Fibroblast of villous mesenchyme (primary cell): Measurements from ENCODE around the gene VEGFC. TPM values are rescaled to one million over a fixed set of nuclear protein-coding genes. Genes with fewer than 3 reads are reported as not detected.

Experiments
- DNase-seq: peaks from one replicate; pipeline ENCODE4 v3.0.0-alpha.2; 2010; ENCODE audit warnings: low read depth
- H3K4me3 ChIP-seq: 2 replicates; pipeline ENCODE4 v1.5.1; 2011; ENCODE audit warnings: low read depth, mild to moderate bottlenecking, low read length
- CTCF ChIP-seq: IDR thresholded peaks from 2 replicates; pipeline ENCODE4 v1.5.1; 2012; ENCODE audit warnings: low read depth, mild to moderate bottlenecking, low read length; ENCODE audit not compliant: insufficient read depth
- total RNA-seq: library from RNA; depleted of rRNA; stranded (reverse); fragments of >200 nt; gene quantifications from 2 replicates; pipeline ENCODE4 v1.2.3, GENCODE V29; 2012

VEGFC gene
- total RNA-seq, 1 donor: 77.3 TPM

GRCh38 chr4:176680668-176681180 lies 112.0 kb downstream of the VEGFC start:
- TF ChIP-seq CTCF: no peak
- H3K4me3 ChIP-seq: no peak overlapping the region
- peak; percentile 39 for DNase-seq

- no peak for DNase-seq
- H3K4me3 ChIP-seq: no peak overlapping the region
- no peak for TF ChIP-seq CTCF
Measured at GRCh38 chr4:176676901-176677300, 115.8 kb downstream of the VEGFC start.

GRCh38 chr4:176675810-176676209 lies 116.9 kb downstream of the VEGFC start:
- no peak for DNase-seq
- TF ChIP-seq CTCF: no peak

GRCh38 chr4:176671532-176671931 lies 121.2 kb downstream of the VEGFC start:
- peak; percentile 88 for DNase-seq
- no peak overlapping the region for H3K4me3 ChIP-seq
- no peak for TF ChIP-seq CTCF

More at GRCh38 chr4:176675810-176676209, 116.9 kb downstream of the VEGFC start:
- H3K4me3 ChIP-seq: no peak overlapping the region

- TF ChIP-seq CTCF: no peak
- H3K4me3 ChIP-seq: no peak overlapping the region
- no peak for DNase-seq
Measured at GRCh38 chr4:176668324-176668723, 124.4 kb downstream of the VEGFC start.

- no peak for TF ChIP-seq CTCF
- no peak overlapping the region for H3K4me3 ChIP-seq
- no peak for DNase-seq
Measured at GRCh38 chr4:176664964-176665363, 127.8 kb downstream of the VEGFC start.

- H3K4me3 ChIP-seq: no peak overlapping the region
- no peak for DNase-seq
- TF ChIP-seq CTCF: peak; percentile 27
Measured at GRCh38 chr4:176660561-176660960, 132.2 kb downstream of the VEGFC start.
